PC-3 (cell line): ENCODE data around the gene ANTXR1. TPM values are rescaled to one million over a fixed set of nuclear protein-coding genes. Genes with fewer than 3 reads are reported as not detected.

Source experiments
- ATAC-seq: fragments of 200-7000 bp; cut with Tn5 transposase; 2 replicates; pipeline ENCODE4 v1.9.1; 2020; ENCODE audit warnings: mild to moderate bottlenecking, moderate library complexity
- BruUV-seq: library from RNA; stranded (reverse); fragments of 400-500 nt; replicated peaks from 2 replicates; lab custom pipeline; 2021; lab: Mats Ljungman, UMichigan
- CTCF ChIA-PET: fragments of 300-600 bp; sonication (Branson Sonifier 250); formaldehyde crosslinking; loops from one replicate; lab custom pipeline; 2022; ENCODE audit warnings: antibody characterized with exemption; lab: Charles Lee
- POLR2A ChIA-PET: fragments of 300-600 bp; sonication (Branson Sonifier 250); formaldehyde crosslinking; loops from one replicate; lab custom pipeline; 2022; ENCODE audit warnings: antibody characterized with exemption; ENCODE audit not compliant: unreplicated experiment; lab: Charles Lee
- DNase-seq: peaks from one replicate; pipeline ENCODE4 v3.0.0-alpha.2; 2015
- H2AFZ ChIP-seq: fragments of 300-600 bp; sonication (generic); 2 replicates; pipeline ENCODE4 v1.6.0; 2016; ENCODE audit warnings: antibody characterized with exemption, low read length
- H3F3A ChIP-seq: fragments of 300-600 bp; sonication (generic); one replicate; pipeline ENCODE4 v1.6.0; 2017; ENCODE audit warnings: antibody characterized with exemption, low read length, control low read depth, mild to moderate bottlenecking; ENCODE audit not compliant: unreplicated experiment
- H3K27ac ChIP-seq: fragments of 300-600 bp; sonication (generic); 2 replicates; pipeline ENCODE4 v1.5.1; 2016; ENCODE audit warnings: mild to moderate bottlenecking, low read length
- H3K27me3 ChIP-seq: fragments of 300-600 bp; sonication (generic); 2 replicates; pipeline ENCODE4 v1.6.1; 2016; ENCODE audit warnings: low read length, mixed read lengths
- H3K36me3 ChIP-seq: fragments of 300-600 bp; sonication (generic); 2 replicates; pipeline ENCODE4 v1.6.1; 2016; ENCODE audit warnings: low read depth, mixed run types, low read length, mixed read lengths
- H3K4me1 ChIP-seq: fragments of 300-600 bp; sonication (generic); 2 replicates; pipeline ENCODE4 v1.5.1; 2016; ENCODE audit warnings: low read length; ENCODE audit not compliant: insufficient read depth
- H3K4me2 ChIP-seq: fragments of 300-600 bp; sonication (generic); 2 replicates; pipeline ENCODE4 v1.6.0; 2016; ENCODE audit warnings: low read length
- H3K4me3 ChIP-seq: fragments of 300-600 bp; sonication (generic); 2 replicates; pipeline ENCODE4 v1.5.1; 2016; ENCODE audit warnings: mild to moderate bottlenecking, low read length, mixed read lengths
- H3K79me2 ChIP-seq: fragments of 300-600 bp; sonication (generic); 2 replicates; pipeline ENCODE4 v1.6.1; 2017; ENCODE audit warnings: low read length, mixed read lengths
- H3K9ac ChIP-seq: fragments of 300-600 bp; sonication (generic); 2 replicates; pipeline ENCODE4 v1.6.0; 2016; ENCODE audit warnings: mild to moderate bottlenecking, low read length
- H3K9me2 ChIP-seq: fragments of 300-600 bp; sonication (generic); replicated peaks from 2 replicates; pipeline ENCODE4 v1.6.1; 2016; ENCODE audit warnings: mixed run types, low read length, mixed read lengths
- H3K9me3 ChIP-seq: fragments of 300-600 bp; sonication (generic); 2 replicates; pipeline ENCODE4 v1.6.1; 2016; ENCODE audit warnings: low read length, mixed read lengths
- H4K20me1 ChIP-seq: fragments of 300-600 bp; sonication (generic); 2 replicates; pipeline ENCODE4 v1.6.1; 2016; ENCODE audit warnings: low read length, mixed read lengths
- EZH2 ChIP-seq: fragments of 300-600 bp; sonication (generic); IDR thresholded peaks from one replicate; pipeline ENCODE4 v1.6.1; 2017; ENCODE audit warnings: antibody characterized with exemption, mild to moderate bottlenecking, low read length; ENCODE audit not compliant: unreplicated experiment
- EZH2phosphoT487 ChIP-seq: fragments of 300-600 bp; sonication (generic); IDR thresholded peaks from 2 replicates; pipeline ENCODE4 v1.6.1; 2018; ENCODE audit warnings: mild to moderate bottlenecking, antibody characterized with exemption, low read length, borderline replicate concordance
- intact Hi-C: fragments of 100-400 bp; cut with micrococcal nuclease; formaldehyde crosslinking; loops from 2 replicates; pipeline ENCODE4 v1.9.0; 2023
- total RNA-seq: library from RNA; depleted of rRNA; stranded (reverse); fragments of >200 nt; gene quantifications from 2 replicates; pipeline ENCODE4 v1.2.3, GENCODE V29; 2014
- TF ChIP-seq, protein P1 (sequence below): fragments of 300-600 bp; sonication (generic); conservative IDR thresholded peaks from 2 replicates; pipeline ENCODE4 v1.5.1; 2017; ENCODE audit warnings: antibody characterized with exemption, low read depth, mild to moderate bottlenecking, low read length

ANTXR1 gene
- total RNA-seq, 1 experiment from 2014 or later, result 31.2 TPM

- TF ChIP-seq EZH2 (no peak), EZH2phosphoT487 (no peak)
- TF ChIP-seq, protein P1, sequence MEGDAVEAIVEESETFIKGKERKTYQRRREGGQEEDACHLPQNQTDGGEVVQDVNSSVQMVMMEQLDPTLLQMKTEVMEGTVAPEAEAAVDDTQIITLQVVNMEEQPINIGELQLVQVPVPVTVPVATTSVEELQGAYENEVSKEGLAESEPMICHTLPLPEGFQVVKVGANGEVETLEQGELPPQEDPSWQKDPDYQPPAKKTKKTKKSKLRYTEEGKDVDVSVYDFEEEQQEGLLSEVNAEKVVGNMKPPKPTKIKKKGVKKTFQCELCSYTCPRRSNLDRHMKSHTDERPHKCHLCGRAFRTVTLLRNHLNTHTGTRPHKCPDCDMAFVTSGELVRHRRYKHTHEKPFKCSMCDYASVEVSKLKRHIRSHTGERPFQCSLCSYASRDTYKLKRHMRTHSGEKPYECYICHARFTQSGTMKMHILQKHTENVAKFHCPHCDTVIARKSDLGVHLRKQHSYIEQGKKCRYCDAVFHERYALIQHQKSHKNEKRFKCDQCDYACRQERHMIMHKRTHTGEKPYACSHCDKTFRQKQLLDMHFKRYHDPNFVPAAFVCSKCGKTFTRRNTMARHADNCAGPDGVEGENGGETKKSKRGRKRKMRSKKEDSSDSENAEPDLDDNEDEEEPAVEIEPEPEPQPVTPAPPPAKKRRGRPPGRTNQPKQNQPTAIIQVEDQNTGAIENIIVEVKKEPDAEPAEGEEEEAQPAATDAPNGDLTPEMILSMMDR, result no peak
- Histone ChIP-seq H3K4me1 (no peaks in the 10 kb centered on the region), H2AFZ (no peak overlapping the region), H3K27me3 (no peaks in the 10 kb centered on the region), H3K36me3 (peaks cover 18% of the 10 kb centered on the region; the same call in 1 of the 2 replicates), H3K9me2 (no peaks in the 10 kb centered on the region), H3K4me2 (no peak overlapping the region), H3K79me2 (no peaks in the 10 kb centered on the region), H3F3A (no peaks in the 10 kb centered on the region), H3K9ac (no peak overlapping the region), H3K4me3 (no peak overlapping the region), H3K27ac (no peak overlapping the region), H3K9me3 (no peaks in the 10 kb centered on the region), H4K20me1 (no peaks in the 10 kb centered on the region)
- ATAC-seq, result no peak
- ChIA-PET CTCF (no interaction called here), POLR2A (no interaction called here)
- BruUV-seq, result no TSS peak
- intact Hi-C loops, result no loop called here
- no peak for DNase-seq
Observed at GRCh38 chr2:69196327-69197117, 183.5 kb downstream of the ANTXR1 start.

- ChIA-PET POLR2A (no interaction called here), CTCF (no interaction called here)
- Histone ChIP-seq H3K4me2 (no peak overlapping the region), H2AFZ (no peak overlapping the region), H3K36me3 (peaks cover 9% of the 10 kb centered on the region; the same call in 1 of the 2 replicates), H3F3A (no peaks in the 10 kb centered on the region), H4K20me1 (no peaks in the 10 kb centered on the region), H3K4me1 (no peaks in the 10 kb centered on the region), H3K9me3 (no peaks in the 10 kb centered on the region), H3K79me2 (no peaks in the 10 kb centered on the region), H3K27ac (no peak overlapping the region), H3K9ac (no peak overlapping the region), H3K27me3 (no peaks in the 10 kb centered on the region), H3K4me3 (no peak overlapping the region), H3K9me2 (no peaks in the 10 kb centered on the region)
- intact Hi-C loops, result no loop called here
- no peak for DNase-seq
- TF ChIP-seq EZH2 (no peak), EZH2phosphoT487 (no peak)
- TF ChIP-seq, protein P1, result no peak
- no peak for ATAC-seq
- no TSS peak for BruUV-seq
Observed at GRCh38 chr2:69200107-69200520, 187.1 kb downstream of the ANTXR1 start.

DNA sequence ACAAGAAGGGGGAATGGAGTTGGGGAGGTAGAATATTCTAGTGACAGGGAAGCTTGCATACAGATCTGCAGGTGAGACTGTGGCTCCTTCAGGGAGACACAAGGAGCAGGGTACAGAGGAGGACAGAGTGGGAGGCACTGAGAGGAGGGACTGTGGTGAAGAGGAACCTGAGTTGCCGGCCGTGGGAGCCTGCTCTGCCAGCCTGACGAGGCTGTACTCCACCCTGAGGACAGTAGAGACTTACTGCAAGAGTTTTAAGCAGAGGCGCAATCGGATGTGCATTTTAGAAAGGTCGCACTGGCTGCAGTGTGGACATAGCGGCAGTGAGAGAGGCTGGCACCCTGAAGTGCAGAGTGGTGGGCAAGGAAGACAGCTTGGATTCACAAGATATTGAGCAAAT, 188.3 kb downstream of the ANTXR1 start:
- H3K9ac ChIP-seq, result no peak overlapping the region
- no peaks in the 10 kb centered on the region for H4K20me1 ChIP-seq
- TF ChIP-seq, protein P1, result no peak
- TF ChIP-seq EZH2phosphoT487 (no peak), EZH2 (no peak)
- H3K27me3 ChIP-seq, result no peaks in the 10 kb centered on the region
- no peaks in the 10 kb centered on the region for H3K79me2 ChIP-seq
- intact Hi-C loops, result no loop called here
- no peaks in the 10 kb centered on the region for H3K9me3 ChIP-seq
- ATAC-seq (no peak), DNase-seq (no peak)
- POLR2A ChIA-PET, result no interaction called here
- CTCF ChIA-PET, result no interaction called here
- peaks cover 9% of the 10 kb centered on the region; the same call in 1 of the 2 replicates for H3K36me3 ChIP-seq
- H3K4me1 ChIP-seq, result no peaks in the 10 kb centered on the region
- no peaks in the 10 kb centered on the region for H3F3A ChIP-seq
- H3K4me3 ChIP-seq, result no peak overlapping the region
- no peak overlapping the region for H3K4me2 ChIP-seq
- H3K27ac ChIP-seq, result no peak overlapping the region
- BruUV-seq, result no TSS peak
- H2AFZ ChIP-seq, result no peak overlapping the region
- no peaks in the 10 kb centered on the region for H3K9me2 ChIP-seq
